ENCODE measurements around the gene OR2S2. TPM values are rescaled to one million over a fixed set of nuclear protein-coding genes. Genes with fewer than 3 reads are reported as not detected.

Gene OR2S2
- total and polyA plus RNA-seq, 5 experiments from 2014 or later: not detected

- no peak overlapping the region for H3K4me3 Mint-ChIP-seq
- H3K4me1 Mint-ChIP-seq: peaks cover 4 to 7% (median 5%) of the 10 kb centered on the region in 4 donors
- ATAC-seq: peak; percentile 79 to 83
- H3K9me3 Mint-ChIP-seq: no peaks in the 10 kb centered on the region
- H3K36me3 Mint-ChIP-seq: no peaks in the 10 kb centered on the region
- peak in 9 of 10 donors; percentile 23 to 73 (median 54) for DNase-seq
- peaks cover 4 to 22% (median 15%) of the 10 kb centered on the region in 5 donors for H3K27me3 Mint-ChIP-seq
- no peak overlapping the region for H3K27ac Mint-ChIP-seq
- POLR2A ChIA-PET: no interaction called here
Measured at GRCh38 chr9:35954942-35955546, 2.9 kb downstream of the OR2S2 start.

DNA sequence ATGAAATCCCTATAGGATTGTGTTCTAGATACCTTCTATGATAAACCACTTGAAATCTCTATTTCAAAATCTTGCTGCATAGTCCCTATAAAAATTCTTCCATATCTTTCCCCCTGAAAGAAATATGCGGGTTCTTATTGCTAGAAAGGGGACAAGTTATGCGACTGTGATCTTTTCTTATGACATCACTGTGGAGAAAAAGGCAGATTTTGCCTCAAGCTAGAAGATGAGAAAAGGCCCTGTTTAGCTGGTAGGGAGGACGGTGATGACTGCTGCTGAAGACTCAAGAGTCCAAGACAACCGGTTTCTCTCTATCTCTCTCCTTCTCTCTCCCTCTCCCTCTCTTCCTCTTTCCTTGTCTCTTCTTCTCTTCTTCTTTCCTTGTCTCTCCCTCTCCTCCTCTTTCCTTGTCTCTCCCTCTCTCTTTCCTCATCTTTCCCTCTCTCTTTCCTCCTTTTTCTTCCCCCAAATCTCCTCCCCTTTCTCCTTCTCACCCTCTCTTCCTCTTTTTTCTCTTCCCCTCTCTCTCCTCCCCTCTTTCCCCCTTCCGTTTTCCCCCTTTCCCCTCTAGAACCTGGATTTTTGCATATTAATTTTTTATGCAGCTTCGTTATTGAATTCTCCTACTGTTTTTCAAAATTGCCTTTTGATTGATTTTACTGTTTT, 5.3 kb downstream of the OR2S2 start:
- Mint-ChIP-seq H3K4me3 (no peak overlapping the region), H3K9me3 (no peaks in the 10 kb centered on the region), H3K4me1 (peaks cover 4 to 7% (median 6%) of the 10 kb centered on the region in 4 donors), H3K36me3 (no peaks in the 10 kb centered on the region), H3K27me3 (peaks cover 3 to 19% (median 11%) of the 10 kb centered on the region in 5 donors), H3K27ac (no peak overlapping the region)
- POLR2A ChIA-PET: no interaction called here
- no peak for ATAC-seq
- no peak for DNase-seq

- POLR2A ChIA-PET: no interaction called here
- H3K4me1 Mint-ChIP-seq: peaks cover 4 to 7% (median 5%) of the 10 kb centered on the region in 4 donors
- H3K36me3 Mint-ChIP-seq: no peaks in the 10 kb centered on the region
- no peak overlapping the region for H3K4me3 Mint-ChIP-seq
- H3K27ac Mint-ChIP-seq: no peak overlapping the region
- no peak for ATAC-seq
- DNase-seq: no peak
- H3K9me3 Mint-ChIP-seq: no peaks in the 10 kb centered on the region
- H3K27me3 Mint-ChIP-seq: peaks cover 0 to 11% (median 8%) of the 10 kb centered on the region in 5 donors
Measured at GRCh38 chr9:35951736-35952135, 6.2 kb downstream of the OR2S2 start.

DNA sequence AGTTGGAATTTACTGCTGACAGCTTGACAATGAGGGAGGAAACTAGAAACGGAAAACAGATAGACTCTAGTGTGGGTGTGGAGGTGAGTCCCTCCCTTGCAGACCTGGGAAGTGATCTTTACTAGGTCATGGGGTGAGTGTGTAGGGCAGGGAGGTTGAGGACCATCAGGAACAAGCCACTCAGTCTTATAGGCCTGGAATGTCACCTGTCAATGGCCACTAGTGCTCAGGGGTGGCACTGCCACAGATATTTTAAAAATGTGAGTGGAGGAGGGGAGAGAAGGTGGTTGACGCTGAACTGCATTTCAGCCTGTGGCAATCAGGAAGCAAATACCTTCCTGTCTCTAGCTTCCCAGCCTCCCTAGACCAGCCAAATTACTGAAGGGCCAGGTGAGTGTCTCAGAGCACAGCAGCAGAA, 9.0 kb downstream of the OR2S2 start:
- DNase-seq: no peak
- H3K36me3 Mint-ChIP-seq: no peaks in the 10 kb centered on the region
- peaks cover 7 to 22% (median 19%) of the 10 kb centered on the region in 4 donors for H3K4me1 Mint-ChIP-seq
- no peak for ATAC-seq
- H3K27me3 Mint-ChIP-seq: peaks cover 0 to 7% (median 0%) of the 10 kb centered on the region in 5 donors
- H3K9me3 Mint-ChIP-seq: no peaks in the 10 kb centered on the region
- H3K4me3 Mint-ChIP-seq: no peak overlapping the region
- POLR2A ChIA-PET: no interaction called here
- H3K27ac Mint-ChIP-seq: peak overlapping the region in 1 of 10 donors; percentile 6

DNA sequence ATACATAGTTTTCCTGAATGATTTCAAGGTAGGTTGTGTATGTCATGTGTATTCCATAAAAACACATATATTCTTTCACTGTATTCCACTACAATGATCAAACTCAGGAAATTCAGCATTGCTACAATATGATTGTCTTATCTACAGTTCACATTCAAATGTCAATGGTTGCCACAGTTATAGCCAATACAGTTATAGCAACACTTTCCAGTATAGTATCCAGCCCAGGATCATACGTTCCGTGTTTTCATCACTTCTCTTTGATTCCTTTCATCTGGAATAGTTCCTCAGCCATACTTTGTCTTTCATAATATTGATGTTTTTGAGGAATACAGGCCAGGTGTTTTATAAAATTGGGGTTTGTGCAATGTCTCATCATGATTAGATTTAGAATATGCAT, 9.5 kb downstream of the OR2S2 start:
- Mint-ChIP-seq H3K27ac (no peak overlapping the region), H3K4me1 (peaks cover 12 to 26% (median 22%) of the 10 kb centered on the region in 4 donors), H3K9me3 (no peaks in the 10 kb centered on the region), H3K27me3 (peaks cover 0 to 7% (median 0%) of the 10 kb centered on the region in 5 donors), H3K36me3 (no peaks in the 10 kb centered on the region), H3K4me3 (no peak overlapping the region)
- ATAC-seq: no peak
- DNase-seq: no peak
- POLR2A ChIA-PET: no interaction called here

- POLR2A ChIA-PET: interaction anchor here (0.7 to 1.8 kb wide), 3 partner anchors 43 to 47 kb away, joined by 3 to 8 read pairs (median 5); no protein-coding TSS in a partner anchor
- peak overlapping the region in 2 of 10 donors; percentile 47 to 55 for H3K27ac Mint-ChIP-seq
Measured at GRCh38 chr9:35945341-35946018, 12.5 kb downstream of the OR2S2 start.

GRCh38 chr9:35944841-35945240, 13.1 kb downstream of the OR2S2 start:
- POLR2A ChIA-PET: interaction anchor here (0.7 to 1.8 kb wide), 2 partner anchors 42 to 46 kb away, joined by 5 to 8 read pairs; no protein-coding TSS in a partner anchor
- Mint-ChIP-seq H3K36me3 (no peaks in the 10 kb centered on the region), H3K4me1 (peaks cover 35 to 59% (median 48%) of the 10 kb centered on the region in 4 donors), H3K27ac (peak overlapping the region in 2 of 10 donors; percentile 5 to 14), H3K9me3 (no peaks in the 10 kb centered on the region), H3K4me3 (peak overlapping the region in 1 of 10 donors; percentile 22), H3K27me3 (no peaks in the 10 kb centered on the region)
- ATAC-seq (no peak), DNase-seq (no peak)

More at GRCh38 chr9:35945341-35946018, 12.5 kb downstream of the OR2S2 start:
- Mint-ChIP-seq H3K4me1 (peaks cover 31 to 52% (median 42%) of the 10 kb centered on the region in 4 donors), H3K4me3 (peak overlapping the region in 4 of 10 donors; percentile 11 to 59 (median 34)), H3K9me3 (no peaks in the 10 kb centered on the region), H3K27me3 (no peaks in the 10 kb centered on the region), H3K36me3 (no peaks in the 10 kb centered on the region)
- DNase-seq: peak; percentile 32 to 78 (median 54)
- ATAC-seq: peak; percentile 70 to 73

DNA sequence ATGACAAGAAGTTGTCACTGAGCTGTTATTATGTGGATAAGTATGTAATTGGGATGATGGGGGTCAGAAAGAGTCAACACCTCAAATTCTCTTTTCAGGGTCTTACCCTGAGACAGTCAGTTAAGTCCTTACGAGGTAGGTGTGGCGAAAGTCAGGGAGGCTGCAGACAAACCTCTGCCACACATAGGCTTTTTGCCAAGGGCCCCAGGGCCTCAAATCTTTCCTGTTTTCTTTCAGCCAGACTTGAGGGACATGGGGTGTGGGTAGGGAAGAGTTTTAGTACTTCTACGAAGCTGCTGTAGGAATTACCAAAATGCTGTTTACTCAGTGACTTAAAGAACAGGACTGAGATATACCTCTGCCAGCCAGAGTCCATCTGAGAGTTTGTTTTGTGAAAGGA, 13.8 kb downstream of the OR2S2 start:
- Mint-ChIP-seq H3K27me3 (no peaks in the 10 kb centered on the region), H3K9me3 (no peaks in the 10 kb centered on the region), H3K4me1 (peaks cover 36 to 65% (median 55%) of the 10 kb centered on the region in 4 donors), H3K36me3 (no peaks in the 10 kb centered on the region), H3K4me3 (no peak overlapping the region), H3K27ac (peak overlapping the region in 3 of 10 donors; percentile 1 to 42 (median 20))
- POLR2A ChIA-PET: interaction anchor here (1.8 kb wide), 1 partner anchor 41 kb away, joined by 5 read pairs; no protein-coding TSS in a partner anchor
- ATAC-seq: no peak
- no peak for DNase-seq

DNA sequence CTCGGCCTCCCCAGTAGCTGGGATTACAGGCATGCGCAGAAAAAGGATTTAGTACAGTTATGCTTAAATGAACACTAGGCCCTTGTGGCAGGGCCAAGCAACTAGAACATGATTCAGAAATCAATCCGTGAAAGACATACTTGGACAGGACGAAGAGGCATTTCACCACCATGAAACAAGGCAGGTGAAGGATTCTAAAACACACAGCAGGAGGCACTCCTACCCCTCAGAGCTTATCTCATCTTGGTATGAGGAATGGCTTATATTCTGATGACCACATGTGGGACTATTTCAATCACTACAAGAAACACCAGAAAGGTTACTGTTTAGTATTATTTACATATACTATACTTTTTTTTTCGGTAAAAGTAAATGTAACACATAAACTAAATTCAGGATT, 15.7 kb downstream of the OR2S2 start:
- no peak for DNase-seq
- Mint-ChIP-seq H3K36me3 (peaks cover 0 to 1% (median 0%) of the 10 kb centered on the region in 3 donors), H3K4me1 (peaks cover 49 to 83% (median 73%) of the 10 kb centered on the region in 4 donors), H3K9me3 (peaks cover 0 to 2% (median 0%) of the 10 kb centered on the region in 9 donors), H3K4me3 (no peak overlapping the region), H3K27ac (peak overlapping the region in 3 of 10 donors; percentile 43 to 53 (median 48)), H3K27me3 (no peaks in the 10 kb centered on the region)
- no peak for ATAC-seq
- POLR2A ChIA-PET: no interaction called here

GRCh38 chr9:35940458-35941407, 17.2 kb downstream of the OR2S2 start:
- peaks cover 0 to 3% (median 0%) of the 10 kb centered on the region in 3 donors for H3K36me3 Mint-ChIP-seq
- POLR2A ChIA-PET: interaction anchor here (0.7 kb wide), 1 partner anchor 29 kb away, joined by 5 read pairs; no protein-coding TSS in a partner anchor
- DNase-seq (peak in 6 of 10 donors; percentile 11 to 52 (median 34)), ATAC-seq (peak; percentile 89)
- no peaks in the 10 kb centered on the region for H3K27me3 Mint-ChIP-seq
- peak overlapping the region; percentile 15 to 92 (median 74) for H3K27ac Mint-ChIP-seq
- H3K4me3 Mint-ChIP-seq: peak overlapping the region; percentile 34 to 79 (median 57)
- peaks cover 0 to 6% (median 0%) of the 10 kb centered on the region in 9 donors for H3K9me3 Mint-ChIP-seq
- peaks cover 51 to 86% (median 75%) of the 10 kb centered on the region in 4 donors for H3K4me1 Mint-ChIP-seq

- peaks cover 43 to 77% (median 69%) of the 10 kb centered on the region in 4 donors for H3K4me1 Mint-ChIP-seq
- peaks cover 0 to 6% (median 0%) of the 10 kb centered on the region in 9 donors for H3K9me3 Mint-ChIP-seq
- DNase-seq (no peak), ATAC-seq (no peak)
- POLR2A ChIA-PET: no interaction called here
- peaks cover 0 to 3% (median 0%) of the 10 kb centered on the region in 3 donors for H3K36me3 Mint-ChIP-seq
- H3K27me3 Mint-ChIP-seq: no peaks in the 10 kb centered on the region
- peak overlapping the region in 5 of 10 donors; percentile 6 to 79 (median 60) for H3K4me3 Mint-ChIP-seq
- H3K27ac Mint-ChIP-seq: peak overlapping the region; percentile 42 to 92 (median 73)
Measured at GRCh38 chr9:35939679-35940250, 18.2 kb downstream of the OR2S2 start.

All from naive thymus-derived CD8-positive, alpha-beta T cell (primary cell).